GM18507 (cell line): Measurements from ENCODE around the gene EGFL8.
A peak's percentile ranks its signal among the peaks of the same experiment; 100 is the strongest.
"Not testable (repeated sequence)": the region's sequence is repeated elsewhere in the genome, so short reads cannot be mapped to it uniquely, and the experiment has no call there.

Source experiments
- DNase-seq: peaks from one replicate; pipeline ENCODE4 v3.0.0; 2011; ENCODE audit warnings: low read depth; ENCODE audit not compliant: insufficient read length; ENCODE audit errors: extremely low spot score
- FAIRE-seq: peaks from 2 replicates; lab custom pipeline; 2011; peaks lifted over from hg19 to GRCh38; lab: Jason Lieb, UNC

EGFL8 gene

GRCh38 chr6:32191696-32192607, 27.6 kb downstream of the EGFL8 start:
- no peak for FAIRE-seq
- DNase-seq = no peak

DNA sequence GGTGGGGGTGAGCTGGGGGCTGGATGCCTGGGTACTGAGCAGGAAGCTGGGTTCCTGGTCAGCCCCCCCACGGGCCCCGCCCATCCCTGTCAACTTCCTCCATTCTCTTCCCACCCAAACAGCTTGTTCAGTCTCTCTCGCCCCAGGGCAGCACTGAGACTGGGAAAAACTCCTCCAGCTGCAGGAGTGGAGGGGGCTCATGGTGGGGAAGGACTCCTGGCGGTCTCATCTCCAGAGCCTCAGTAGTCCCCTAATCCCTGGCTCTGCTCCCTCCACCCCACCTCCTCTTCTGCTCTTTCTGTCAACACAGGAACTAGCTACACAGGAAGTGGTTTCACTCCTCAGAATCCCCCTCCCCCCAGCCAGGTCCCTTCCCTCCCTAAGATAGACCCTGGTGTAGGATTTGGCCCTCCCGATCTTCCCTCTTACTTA, 28.2 kb downstream of the EGFL8 start, which contains the start of gene GPSM3:
Gene GPSM3, minus strand, starts transcription at position 36 of the 432 bp plus-strand sequence. CDS start 130 bp downstream, outside the sequence.
- DNase-seq = no peak
- FAIRE-seq = peak; percentile 75

DNA sequence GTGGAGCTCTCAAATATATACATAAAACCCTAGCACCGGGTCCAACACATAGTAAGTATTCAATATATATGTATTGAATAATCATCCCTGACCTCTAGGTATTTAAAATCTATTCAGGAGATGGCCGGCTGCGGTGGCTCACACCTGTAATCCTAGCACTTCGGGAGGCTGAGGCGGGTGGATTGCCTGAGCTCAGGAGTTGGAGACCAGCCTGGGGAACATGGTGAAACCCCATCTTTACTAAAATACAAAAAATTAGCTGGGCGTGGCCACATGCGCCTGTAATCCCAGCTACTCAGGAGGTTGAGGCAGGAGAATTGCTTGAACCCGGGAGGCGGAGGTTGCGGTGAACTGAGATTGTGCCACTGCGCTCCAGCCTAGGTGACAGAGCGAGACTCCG, 28.7 kb downstream of the EGFL8 start:
- not testable (repeated sequence) for DNase-seq, FAIRE-seq

- FAIRE-seq (no peak), DNase-seq (no peak)
These were observed 30.0 kb downstream of the EGFL8 start for GRCh38 chr6:32194388-32194787.

DNA sequence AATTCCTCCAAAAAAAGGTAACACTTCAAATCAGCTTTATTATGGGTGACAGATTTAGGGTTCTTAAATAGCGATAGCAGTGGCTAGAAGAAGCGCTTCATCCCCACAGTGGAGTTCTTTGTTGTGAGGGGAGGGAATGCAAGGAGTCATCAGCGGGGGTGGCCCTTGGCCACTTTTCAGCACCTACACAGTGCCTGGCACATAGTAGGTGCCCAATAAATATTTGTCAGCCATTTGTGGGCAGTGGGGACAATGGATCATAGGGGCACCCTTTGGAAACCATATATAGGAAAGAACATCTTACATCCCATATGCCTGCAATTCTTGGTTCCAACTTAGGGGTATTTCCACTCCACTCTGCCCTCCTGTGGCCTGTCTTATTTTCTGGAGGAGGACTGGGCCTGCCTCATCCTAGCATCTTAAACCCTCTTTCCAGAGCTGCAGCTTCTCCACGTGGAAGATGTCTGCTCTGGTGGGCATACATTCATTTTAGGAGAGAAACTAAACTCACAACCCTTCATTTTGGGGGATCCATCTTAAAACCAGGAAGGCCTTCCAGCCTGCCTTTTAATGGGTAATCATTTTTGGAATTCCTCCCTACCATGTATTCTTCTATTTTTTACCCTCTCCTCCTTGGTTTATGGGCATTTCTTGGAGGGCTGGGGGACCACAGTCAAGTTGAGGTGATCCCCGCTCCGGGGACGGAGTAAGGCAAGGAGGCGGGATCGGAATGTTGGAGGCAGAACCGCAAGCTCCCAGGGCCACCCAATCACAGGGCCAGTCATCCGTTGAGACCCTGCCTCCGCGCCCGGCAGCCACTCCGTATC, 30.6 kb downstream of the EGFL8 start:
- DNase-seq = no peak
- peak; percentile 66 for FAIRE-seq

DNA sequence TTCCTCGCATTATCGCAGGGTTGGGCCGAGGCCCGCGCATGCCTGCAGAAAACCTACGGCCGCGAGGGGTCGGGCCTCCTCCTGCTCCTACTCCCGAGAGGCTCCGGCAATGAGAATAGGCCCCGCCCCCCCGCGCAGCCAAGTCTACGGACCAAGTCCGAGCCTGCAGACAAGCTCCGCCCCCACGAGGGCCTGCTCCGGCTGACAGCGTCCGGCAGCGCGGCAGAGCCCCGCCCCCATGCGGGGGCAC, 31.2 kb downstream of the EGFL8 start:
- peak; percentile 99 for FAIRE-seq
- DNase-seq = peak; percentile 87

GRCh38 chr6:32195902-32196681, 31.7 kb downstream of the EGFL8 start:
- peak; percentile 58 for DNase-seq
- FAIRE-seq = peak; percentile 73

DNA sequence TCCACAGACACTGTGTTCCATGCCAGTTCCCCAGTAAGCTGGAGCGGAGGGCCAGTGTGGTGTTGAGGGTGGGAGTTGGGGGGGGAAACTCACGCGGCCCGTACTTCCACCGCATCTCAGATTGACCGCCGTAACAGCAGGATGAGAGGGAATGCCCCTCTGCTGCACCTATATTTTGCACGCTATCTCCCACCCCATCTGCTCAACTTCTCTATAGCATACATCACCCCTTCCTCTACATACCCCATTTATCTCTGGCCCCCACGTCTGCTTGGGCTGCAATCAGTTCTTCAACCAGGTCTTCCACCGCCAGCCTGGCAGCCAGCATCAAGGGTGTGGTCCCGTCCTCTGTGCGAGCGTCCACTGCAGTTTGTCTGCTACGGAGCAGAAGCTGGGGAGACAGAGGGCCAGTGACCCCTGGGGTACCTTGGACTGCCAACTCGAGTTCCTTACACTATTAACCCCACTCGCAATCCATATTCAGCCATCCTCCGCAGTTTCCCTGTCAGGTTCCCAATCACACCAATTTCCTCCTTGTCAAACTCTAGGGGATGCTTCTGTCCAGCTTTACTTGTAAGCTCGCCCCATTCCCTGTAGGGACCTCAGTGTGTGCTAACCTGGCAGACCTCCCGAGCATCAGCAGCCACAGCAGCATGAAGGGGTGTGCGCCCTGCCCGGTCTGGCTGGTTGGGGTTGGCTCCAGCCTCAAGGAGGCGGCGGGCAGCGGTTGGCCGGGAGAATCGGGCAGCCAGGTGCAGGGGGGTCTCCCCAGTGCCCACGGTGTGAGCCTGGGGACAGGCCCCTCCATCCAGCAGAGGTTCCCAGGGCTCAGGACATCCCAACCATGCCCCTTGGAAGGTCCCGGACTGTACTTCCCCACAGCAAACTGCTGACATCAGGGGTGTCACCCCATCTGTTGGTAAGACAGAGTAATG, 32.6 kb downstream of the EGFL8 start:
- FAIRE-seq = no peak
- DNase-seq = no peak

DNA sequence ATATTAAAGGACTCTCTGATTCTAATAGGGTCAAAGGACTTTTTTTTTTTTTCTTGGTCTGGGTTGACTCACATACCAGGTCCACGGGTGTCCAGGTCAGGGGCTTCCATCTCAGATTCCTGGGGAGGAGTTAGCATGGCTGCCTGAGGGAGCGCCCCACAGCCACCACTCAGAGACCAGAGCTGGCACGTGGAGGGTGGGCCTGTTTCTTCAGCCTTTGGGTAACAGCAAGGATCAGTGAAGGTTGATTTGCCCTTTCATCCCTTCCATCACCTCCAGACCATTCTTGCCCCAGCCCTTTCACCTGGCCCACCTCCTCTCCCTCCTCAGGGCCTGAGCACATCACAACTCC, 33.9 kb downstream of the EGFL8 start:
- FAIRE-seq = no peak

DNA sequence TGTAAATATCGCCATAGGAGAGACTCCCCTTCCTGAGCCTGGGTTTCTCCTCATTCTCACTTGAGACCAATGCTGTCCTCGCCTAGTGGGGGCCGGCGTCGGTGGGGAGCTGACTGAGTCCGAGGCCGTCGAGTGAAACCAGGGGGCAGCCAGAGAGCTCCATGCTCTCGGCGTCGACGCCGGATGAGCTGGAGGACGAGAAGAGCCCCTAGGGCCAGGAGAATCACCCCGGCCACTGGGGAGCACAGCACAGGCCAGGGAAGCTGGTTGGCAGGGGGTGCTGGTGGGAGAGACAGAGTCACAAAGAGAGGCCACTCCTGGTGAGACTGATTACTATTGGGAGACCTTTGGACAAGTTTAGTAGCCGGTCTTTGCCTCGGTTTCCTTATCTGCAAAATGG, 34.5 kb downstream of the EGFL8 start:
- no peak for DNase-seq
- FAIRE-seq = no peak

More for the DNA sequence above, 33.9 kb downstream of the EGFL8 start:
- no peak for DNase-seq

- FAIRE-seq (no peak), DNase-seq (no peak)
These were observed 36.5 kb downstream of the EGFL8 start for GRCh38 chr6:32200711-32201475.

- DNase-seq (no peak), FAIRE-seq (no peak)
These were observed 37.8 kb downstream of the EGFL8 start for GRCh38 chr6:32202186-32202585.

DNA sequence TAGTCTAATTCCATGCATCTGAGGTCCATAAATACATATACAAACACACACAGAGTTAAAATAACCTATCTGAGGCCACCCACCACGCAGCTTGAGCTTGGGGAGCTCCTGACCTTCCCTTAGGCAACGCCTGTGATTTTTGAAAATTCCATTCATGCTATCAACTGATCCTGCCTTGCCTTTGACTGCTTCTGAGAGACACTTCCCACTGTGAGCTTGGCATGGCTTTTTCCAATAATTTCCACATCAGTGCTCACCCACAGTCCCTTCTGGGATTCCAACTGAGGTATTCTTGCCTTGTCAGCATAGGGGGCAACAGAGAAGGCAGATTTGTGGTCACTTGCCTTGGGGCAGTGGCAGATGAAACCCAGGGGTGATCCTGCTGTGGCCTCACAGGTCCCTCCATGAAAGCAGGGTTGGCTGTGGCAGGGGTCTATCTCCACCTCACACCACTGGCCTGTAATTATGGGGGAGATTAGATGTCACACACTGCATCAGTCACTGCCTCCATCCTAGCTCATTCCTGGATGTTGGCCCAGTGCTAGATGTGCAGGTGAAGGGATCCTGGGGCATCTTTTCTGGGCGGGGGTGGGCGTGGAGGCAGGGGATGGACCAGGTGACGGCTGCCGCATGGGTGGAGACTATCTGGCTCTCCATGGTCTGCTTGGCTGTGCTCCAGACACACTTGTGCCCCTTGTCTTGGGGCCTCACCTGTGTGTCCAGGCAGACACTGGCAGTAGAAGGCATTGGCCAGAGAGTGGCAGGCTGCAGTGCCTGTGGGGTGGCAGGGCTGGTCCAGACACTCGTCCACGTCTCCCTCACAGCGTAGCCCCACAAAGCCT, 39.3 kb downstream of the EGFL8 start:
- DNase-seq (no peak), FAIRE-seq (no peak)

DNA sequence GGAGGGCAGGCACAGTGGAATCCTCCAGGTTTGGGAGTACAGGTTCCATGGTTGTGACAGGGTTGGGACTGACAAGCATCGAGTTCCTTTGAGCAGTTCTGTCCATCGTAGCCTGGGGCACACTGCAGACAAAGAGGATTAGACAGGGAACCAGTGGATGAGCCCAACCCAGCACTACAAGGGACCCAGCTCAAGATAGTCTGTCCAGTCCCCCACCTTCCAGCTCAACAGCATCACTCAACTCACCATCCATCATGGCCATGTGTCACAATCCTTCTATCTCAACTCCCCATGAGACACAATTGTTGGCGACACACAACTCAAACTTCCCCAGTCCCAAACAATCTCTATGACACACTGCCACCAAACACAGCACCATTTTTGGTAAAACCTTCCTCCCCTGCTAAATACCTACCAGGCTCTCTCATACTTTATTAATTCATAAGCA, 39.9 kb downstream of the EGFL8 start:
- FAIRE-seq = no peak
- no peak for DNase-seq

GRCh38 chr6:32208996-32209395, 44.6 kb downstream of the EGFL8 start:
- FAIRE-seq (no peak), DNase-seq (no peak)

- no peak for DNase-seq
- FAIRE-seq = no peak
These were observed 45.8 kb downstream of the EGFL8 start for GRCh38 chr6:32210191-32210601.

GRCh38 chr6:32211432-32211831, 47.0 kb downstream of the EGFL8 start:
- not testable (repeated sequence) for FAIRE-seq

More at GRCh38 chr6:32211432-32211831, 47.0 kb downstream of the EGFL8 start:
- DNase-seq = not testable (repeated sequence)
